ENCODE results near the gene DDX27.

DNA sequence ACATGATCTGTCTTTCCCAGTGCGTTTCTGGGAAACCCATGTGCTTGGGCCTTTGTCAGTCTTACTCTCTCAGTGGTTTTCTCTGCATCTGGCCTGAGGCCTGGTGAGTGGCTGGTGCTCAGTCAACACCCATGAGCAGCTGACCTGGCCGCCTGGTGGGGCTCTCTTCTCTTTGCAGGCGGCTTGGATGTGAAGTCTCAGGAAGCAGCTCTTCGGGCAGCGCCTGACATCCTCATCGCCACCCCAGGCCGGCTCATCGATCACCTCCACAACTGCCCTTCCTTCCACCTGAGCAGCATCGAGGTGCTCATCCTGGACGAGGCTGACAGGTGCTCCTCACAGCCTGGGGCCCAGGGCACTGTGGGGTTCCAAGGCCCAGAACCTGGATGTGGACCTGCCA, 10.8 kb downstream of the DDX27 start:
- no peak for TF ChIP-seq EZH2 (IDR thresholded peaks at IDR 0.05; ENCODE audit: borderline replicate concordance, low read length)
- TF ChIP-seq, protein P1, sequence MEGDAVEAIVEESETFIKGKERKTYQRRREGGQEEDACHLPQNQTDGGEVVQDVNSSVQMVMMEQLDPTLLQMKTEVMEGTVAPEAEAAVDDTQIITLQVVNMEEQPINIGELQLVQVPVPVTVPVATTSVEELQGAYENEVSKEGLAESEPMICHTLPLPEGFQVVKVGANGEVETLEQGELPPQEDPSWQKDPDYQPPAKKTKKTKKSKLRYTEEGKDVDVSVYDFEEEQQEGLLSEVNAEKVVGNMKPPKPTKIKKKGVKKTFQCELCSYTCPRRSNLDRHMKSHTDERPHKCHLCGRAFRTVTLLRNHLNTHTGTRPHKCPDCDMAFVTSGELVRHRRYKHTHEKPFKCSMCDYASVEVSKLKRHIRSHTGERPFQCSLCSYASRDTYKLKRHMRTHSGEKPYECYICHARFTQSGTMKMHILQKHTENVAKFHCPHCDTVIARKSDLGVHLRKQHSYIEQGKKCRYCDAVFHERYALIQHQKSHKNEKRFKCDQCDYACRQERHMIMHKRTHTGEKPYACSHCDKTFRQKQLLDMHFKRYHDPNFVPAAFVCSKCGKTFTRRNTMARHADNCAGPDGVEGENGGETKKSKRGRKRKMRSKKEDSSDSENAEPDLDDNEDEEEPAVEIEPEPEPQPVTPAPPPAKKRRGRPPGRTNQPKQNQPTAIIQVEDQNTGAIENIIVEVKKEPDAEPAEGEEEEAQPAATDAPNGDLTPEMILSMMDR (conservative IDR thresholded peaks at IDR 0.05 in 1 of 2, IDR thresholded peaks at IDR 0.05 in 1 of 2; ENCODE audit: extremely low read depth in 1 of 2, insufficient read depth in 1 of 2, low read depth in 1 of 2, low read length in 2 of 2), result no peak

Measured in mammary epithelial cell (primary cell).